H1 (cell line): Measurements from ENCODE around the gene PURA. TPM values are rescaled to one million over a fixed set of nuclear protein-coding genes. Genes with fewer than 3 reads are reported as not detected.

Source experiments
- CHD1 ChIP-seq: IDR thresholded peaks from 2 replicates; pipeline ENCODE4 v1.6.1; 2012; ENCODE audit warnings: low read depth, low read length, improper control_type of control experiment
- EP300 ChIP-seq, 2 experiments: IDR thresholded peaks; 1 replicate in 1 of 2; 2 replicates in 1 of 2; pipeline ENCODE4 v1.6.1; 2011 to 2012; ENCODE audit warnings: low read depth in 2 of 2, low read length in 2 of 2, mild to moderate bottlenecking in 2 of 2, borderline replicate concordance in 1 of 2, inconsistent platforms in 1 of 2, moderate library complexity in 1 of 2
- EZH2 ChIP-seq: fragments of 200-600 bp; sonication (generic); IDR thresholded peaks from 2 replicates; pipeline ENCODE4 v1.7.1; 2012; ENCODE audit warnings: low read depth, mild to moderate bottlenecking, moderate library complexity, low read length, inconsistent platforms; ENCODE audit not compliant: severe bottlenecking
- GTF2F1 ChIP-seq: IDR thresholded peaks from 2 replicates; pipeline ENCODE4 v1.6.1; 2012; ENCODE audit warnings: low read depth, low read length, improper control_type of control experiment, borderline replicate concordance
- MAFK ChIP-seq: IDR thresholded peaks from 2 replicates; pipeline ENCODE4 v1.6.1; 2012; ENCODE audit warnings: low read depth, mild to moderate bottlenecking, improper control_type of control experiment, low read length
- polyA plus RNA-seq, 7 experiments: library from polyadenylated mRNA; depleted of rRNA in 3 of 7; stranded (reverse) in 5 of 7; unstranded in 2 of 7; fragments of >200 nt in 5 of 7; fragments of 200-250 nt in 2 of 7; gene quantifications; 1 replicate in 5 of 7; 2 replicates in 1 of 7; 4 replicates in 1 of 7; pipeline versions ENCODE4 v1.2.1 to v1.2.3, GENCODE V29; 2011 to 2013; ENCODE audit warnings: missing spikeins in 2 of 7, mixed read lengths in 2 of 7
- total RNA-seq: library from RNA; stranded (reverse); fragmentation: NEBNext Ultra II Directional; extraction: Animal tissue kit (Norgen Biotek cat#: 25700); gene quantifications from 2 replicates; pipeline ENCODE4 v1.2.1, GENCODE V29; 2021
- TF ChIP-seq, protein P1 (sequence below): fragments of 300-600 bp; sonication (generic); IDR thresholded peaks from 2 replicates; pipeline ENCODE4 v1.7.1; 2012; ENCODE audit warnings: low read length, moderate library complexity, mild to moderate bottlenecking, inconsistent platforms; ENCODE audit not compliant: insufficient replicate concordance

Gene PURA
- total and polyA plus RNA-seq, 2 of the 8 experiments (the other 6 are each of a cell fraction or from before 2014, with no cell fraction given) = 0.98 to 2.1 TPM

DNA sequence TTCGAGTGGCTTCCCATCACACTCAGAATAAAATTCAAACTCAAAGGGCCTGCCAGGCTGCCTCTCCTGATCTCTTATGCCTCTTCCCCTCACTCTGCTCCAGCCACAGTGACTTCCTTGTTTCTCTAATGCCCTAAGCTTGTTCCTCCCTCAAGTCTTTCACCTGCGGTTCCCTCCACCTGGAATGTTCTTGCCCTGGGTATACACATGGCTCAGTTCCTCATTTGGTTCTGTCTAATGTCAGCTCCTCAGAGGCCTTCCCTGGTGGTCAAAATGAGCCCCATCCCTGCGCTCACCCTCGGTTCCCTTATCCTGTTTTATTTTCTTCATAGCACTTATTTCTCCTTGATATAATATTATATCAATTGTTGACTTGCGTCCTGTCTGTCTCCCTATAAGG, 48.4 kb downstream of the PURA start (continued):
- TF ChIP-seq, protein P1, sequence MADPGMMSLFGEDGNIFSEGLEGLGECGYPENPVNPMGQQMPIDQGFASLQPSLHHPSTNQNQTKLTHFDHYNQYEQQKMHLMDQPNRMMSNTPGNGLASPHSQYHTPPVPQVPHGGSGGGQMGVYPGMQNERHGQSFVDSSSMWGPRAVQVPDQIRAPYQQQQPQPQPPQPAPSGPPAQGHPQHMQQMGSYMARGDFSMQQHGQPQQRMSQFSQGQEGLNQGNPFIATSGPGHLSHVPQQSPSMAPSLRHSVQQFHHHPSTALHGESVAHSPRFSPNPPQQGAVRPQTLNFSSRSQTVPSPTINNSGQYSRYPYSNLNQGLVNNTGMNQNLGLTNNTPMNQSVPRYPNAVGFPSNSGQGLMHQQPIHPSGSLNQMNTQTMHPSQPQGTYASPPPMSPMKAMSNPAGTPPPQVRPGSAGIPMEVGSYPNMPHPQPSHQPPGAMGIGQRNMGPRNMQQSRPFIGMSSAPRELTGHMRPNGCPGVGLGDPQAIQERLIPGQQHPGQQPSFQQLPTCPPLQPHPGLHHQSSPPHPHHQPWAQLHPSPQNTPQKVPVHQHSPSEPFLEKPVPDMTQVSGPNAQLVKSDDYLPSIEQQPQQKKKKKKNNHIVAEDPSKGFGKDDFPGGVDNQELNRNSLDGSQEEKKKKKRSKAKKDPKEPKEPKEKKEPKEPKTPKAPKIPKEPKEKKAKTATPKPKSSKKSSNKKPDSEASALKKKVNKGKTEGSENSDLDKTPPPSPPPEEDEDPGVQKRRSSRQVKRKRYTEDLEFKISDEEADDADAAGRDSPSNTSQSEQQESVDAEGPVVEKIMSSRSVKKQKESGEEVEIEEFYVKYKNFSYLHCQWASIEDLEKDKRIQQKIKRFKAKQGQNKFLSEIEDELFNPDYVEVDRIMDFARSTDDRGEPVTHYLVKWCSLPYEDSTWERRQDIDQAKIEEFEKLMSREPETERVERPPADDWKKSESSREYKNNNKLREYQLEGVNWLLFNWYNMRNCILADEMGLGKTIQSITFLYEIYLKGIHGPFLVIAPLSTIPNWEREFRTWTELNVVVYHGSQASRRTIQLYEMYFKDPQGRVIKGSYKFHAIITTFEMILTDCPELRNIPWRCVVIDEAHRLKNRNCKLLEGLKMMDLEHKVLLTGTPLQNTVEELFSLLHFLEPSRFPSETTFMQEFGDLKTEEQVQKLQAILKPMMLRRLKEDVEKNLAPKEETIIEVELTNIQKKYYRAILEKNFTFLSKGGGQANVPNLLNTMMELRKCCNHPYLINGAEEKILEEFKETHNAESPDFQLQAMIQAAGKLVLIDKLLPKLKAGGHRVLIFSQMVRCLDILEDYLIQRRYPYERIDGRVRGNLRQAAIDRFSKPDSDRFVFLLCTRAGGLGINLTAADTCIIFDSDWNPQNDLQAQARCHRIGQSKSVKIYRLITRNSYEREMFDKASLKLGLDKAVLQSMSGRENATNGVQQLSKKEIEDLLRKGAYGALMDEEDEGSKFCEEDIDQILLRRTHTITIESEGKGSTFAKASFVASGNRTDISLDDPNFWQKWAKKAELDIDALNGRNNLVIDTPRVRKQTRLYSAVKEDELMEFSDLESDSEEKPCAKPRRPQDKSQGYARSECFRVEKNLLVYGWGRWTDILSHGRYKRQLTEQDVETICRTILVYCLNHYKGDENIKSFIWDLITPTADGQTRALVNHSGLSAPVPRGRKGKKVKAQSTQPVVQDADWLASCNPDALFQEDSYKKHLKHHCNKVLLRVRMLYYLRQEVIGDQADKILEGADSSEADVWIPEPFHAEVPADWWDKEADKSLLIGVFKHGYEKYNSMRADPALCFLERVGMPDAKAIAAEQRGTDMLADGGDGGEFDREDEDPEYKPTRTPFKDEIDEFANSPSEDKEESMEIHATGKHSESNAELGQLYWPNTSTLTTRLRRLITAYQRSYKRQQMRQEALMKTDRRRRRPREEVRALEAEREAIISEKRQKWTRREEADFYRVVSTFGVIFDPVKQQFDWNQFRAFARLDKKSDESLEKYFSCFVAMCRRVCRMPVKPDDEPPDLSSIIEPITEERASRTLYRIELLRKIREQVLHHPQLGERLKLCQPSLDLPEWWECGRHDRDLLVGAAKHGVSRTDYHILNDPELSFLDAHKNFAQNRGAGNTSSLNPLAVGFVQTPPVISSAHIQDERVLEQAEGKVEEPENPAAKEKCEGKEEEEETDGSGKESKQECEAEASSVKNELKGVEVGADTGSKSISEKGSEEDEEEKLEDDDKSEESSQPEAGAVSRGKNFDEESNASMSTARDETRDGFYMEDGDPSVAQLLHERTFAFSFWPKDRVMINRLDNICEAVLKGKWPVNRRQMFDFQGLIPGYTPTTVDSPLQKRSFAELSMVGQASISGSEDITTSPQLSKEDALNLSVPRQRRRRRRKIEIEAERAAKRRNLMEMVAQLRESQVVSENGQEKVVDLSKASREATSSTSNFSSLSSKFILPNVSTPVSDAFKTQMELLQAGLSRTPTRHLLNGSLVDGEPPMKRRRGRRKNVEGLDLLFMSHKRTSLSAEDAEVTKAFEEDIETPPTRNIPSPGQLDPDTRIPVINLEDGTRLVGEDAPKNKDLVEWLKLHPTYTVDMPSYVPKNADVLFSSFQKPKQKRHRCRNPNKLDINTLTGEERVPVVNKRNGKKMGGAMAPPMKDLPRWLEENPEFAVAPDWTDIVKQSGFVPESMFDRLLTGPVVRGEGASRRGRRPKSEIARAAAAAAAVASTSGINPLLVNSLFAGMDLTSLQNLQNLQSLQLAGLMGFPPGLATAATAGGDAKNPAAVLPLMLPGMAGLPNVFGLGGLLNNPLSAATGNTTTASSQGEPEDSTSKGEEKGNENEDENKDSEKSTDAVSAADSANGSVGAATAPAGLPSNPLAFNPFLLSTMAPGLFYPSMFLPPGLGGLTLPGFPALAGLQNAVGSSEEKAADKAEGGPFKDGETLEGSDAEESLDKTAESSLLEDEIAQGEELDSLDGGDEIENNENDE = no peak
- no peak for TF ChIP-seq EZH2
- TF ChIP-seq MAFK = no peak
- no peak for TF ChIP-seq CHD1
- TF ChIP-seq EP300 (IDR thresholded peaks at IDR 0.05; ENCODE audit: borderline replicate concordance in 1 of 2, low read depth in 2 of 2, low read length in 2 of 2) = no peak
- no peak for TF ChIP-seq GTF2F1
